Right atrium auricular region (tissue), 2 donors: Measurements from ENCODE around the gene KRTAP10-1. TPM values are rescaled to one million over a fixed set of nuclear protein-coding genes. Genes with fewer than 3 reads are reported as not detected.

Source experiments
- DNase-seq: peaks from one replicate; pipeline ENCODE4 v3.0.0-alpha.2; 2019; ENCODE audit warnings: low spot score
- H3K27ac ChIP-seq, 2 donors: fragments of 200-600 bp; sonication (generic); 1 replicate in 1 of 2; 2 replicates in 1 of 2; pipeline ENCODE4 v1.5.1; 2016 to 2019
- H3K27me3 ChIP-seq, 2 donors: fragments of 200-600 bp; sonication (generic); one replicate each; pipeline versions ENCODE4 v1.5.1 to v1.6.0; 2017 to 2019
- H3K36me3 ChIP-seq: fragments of 200-600 bp; sonication (generic); one replicate; pipeline ENCODE4 v1.5.1; 2016
- H3K4me1 ChIP-seq, 2 donors: fragments of 200-600 bp; sonication (generic); one replicate each; pipeline versions ENCODE4 v1.5.1 to v1.6.0; 2017 to 2019
- H3K4me3 ChIP-seq, 2 donors: fragments of 200-600 bp; sonication (generic); 1 replicate in 1 of 2; 2 replicates in 1 of 2; pipeline ENCODE4 v1.5.1; 2017 to 2019; ENCODE audit warnings: mild to moderate bottlenecking in 1 of 2, moderate library complexity in 1 of 2
- H3K9me3 ChIP-seq, 2 donors: fragments of 200-600 bp; sonication (generic); one replicate each; pipeline ENCODE4 v1.5.1; 2019
- CTCF ChIP-seq, 2 donors: fragments of 200-600 bp; sonication (generic); IDR thresholded peaks; one replicate each; pipeline ENCODE4 v1.5.1; 2019; ENCODE audit warnings: antibody characterized with exemption in 2 of 2
- total RNA-seq, 2 donors: library from RNA; depleted of rRNA; stranded (reverse); fragments of >200 nt; gene quantifications; one replicate each; pipeline ENCODE4 v1.1.0, GENCODE V29; 2016

KRTAP10-1 gene
- total RNA-seq, 2 donors from 2014 or later: not detected

GRCh38 chr21:44537930-44538911 is 1.8 kb downstream of the KRTAP10-1 start:
- Histone ChIP-seq H3K4me3 (no peak overlapping the region), H3K4me1 (no peaks in the 10 kb centered on the region), H3K27me3 (no peaks in the 10 kb centered on the region), H3K27ac (no peak overlapping the region), H3K9me3 (peaks cover 0 to 5% of the 10 kb centered on the region in 2 donors), H3K36me3 (no peaks in the 10 kb centered on the region)
- peak; percentile 55 for DNase-seq
- TF ChIP-seq CTCF (IDR thresholded peaks at IDR 0.05): no peak

GRCh38 chr21:44535963-44536362 is 4.0 kb downstream of the KRTAP10-1 start:
- H3K27me3 ChIP-seq: no peaks in the 10 kb centered on the region
- no peak for TF ChIP-seq CTCF (IDR thresholded peaks at IDR 0.05)
- no peak overlapping the region for H3K4me3 ChIP-seq
- H3K4me1 ChIP-seq: no peaks in the 10 kb centered on the region
- DNase-seq: no peak
- H3K9me3 ChIP-seq: no peaks in the 10 kb centered on the region
- no peak overlapping the region for H3K27ac ChIP-seq
- no peaks in the 10 kb centered on the region for H3K36me3 ChIP-seq

- H3K27me3 ChIP-seq: no peaks in the 10 kb centered on the region
- no peaks in the 10 kb centered on the region for H3K36me3 ChIP-seq
- H3K4me3 ChIP-seq: no peak overlapping the region
- no peak for DNase-seq
- H3K27ac ChIP-seq: no peak overlapping the region
- no peaks in the 10 kb centered on the region for H3K9me3 ChIP-seq
- no peaks in the 10 kb centered on the region for H3K4me1 ChIP-seq
- no peak for TF ChIP-seq CTCF (IDR thresholded peaks at IDR 0.05)
Observed at GRCh38 chr21:44534688-44535087, 5.3 kb downstream of the KRTAP10-1 start.

- DNase-seq: no peak
Observed at GRCh38 chr21:44533891-44534627, 5.9 kb downstream of the KRTAP10-1 start.

More at GRCh38 chr21:44533891-44534627, 5.9 kb downstream of the KRTAP10-1 start:
- no peak for TF ChIP-seq CTCF (IDR thresholded peaks at IDR 0.05)
- Histone ChIP-seq H3K27ac (no peak overlapping the region), H3K9me3 (no peaks in the 10 kb centered on the region), H3K27me3 (no peaks in the 10 kb centered on the region), H3K4me1 (no peaks in the 10 kb centered on the region), H3K36me3 (no peaks in the 10 kb centered on the region), H3K4me3 (no peak overlapping the region)
